NCI-H2196 treated with DMSO at 0.1 percent for 48 hours (cell line): Measurements from ENCODE around the gene LIX1.
"Not testable (repeated sequence)": the region's sequence is repeated elsewhere in the genome, so short reads cannot be mapped to it uniquely, and the experiment has no call there.

Source experiments
- DNase-seq: peaks from one replicate; lab custom pipeline; 2025; ENCODE audit not compliant: unreplicated experiment; lab: John Stamatoyannopoulos, UW

LIX1 gene

DNA sequence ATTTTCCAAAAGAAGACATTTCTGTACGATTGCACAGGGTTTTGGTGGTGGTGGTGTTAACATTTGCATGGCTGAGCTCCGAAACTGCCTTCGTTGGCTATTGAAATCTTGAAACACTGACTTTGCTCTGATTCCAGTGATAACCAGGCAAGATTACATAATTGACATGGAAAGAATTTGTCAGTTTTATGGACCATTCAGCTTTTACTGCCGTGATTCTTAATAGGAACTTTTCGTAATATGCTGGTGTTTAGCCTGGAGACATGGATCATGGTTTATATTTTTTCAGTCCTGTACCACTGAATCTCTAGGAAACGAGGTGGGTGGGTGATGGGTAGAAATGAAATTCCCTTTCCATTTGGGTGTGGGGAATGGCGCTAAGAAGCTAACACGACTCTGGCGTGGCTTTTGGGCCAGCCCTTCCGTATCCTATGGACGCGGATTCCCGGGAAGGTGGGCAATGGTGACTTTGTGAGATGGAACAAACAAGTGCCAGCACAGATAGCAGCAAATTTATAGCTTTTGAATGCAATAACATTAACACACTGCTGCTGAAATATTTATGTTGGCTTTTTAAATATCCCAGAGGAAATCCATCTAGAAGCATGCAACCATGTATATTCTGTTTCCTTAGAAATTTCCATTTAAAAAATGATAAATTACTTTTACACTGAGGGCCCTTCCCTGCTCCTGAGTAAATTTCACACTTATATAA lies 36.8 kb downstream of the LIX1 start:
- DNase-seq: no peak

DNA sequence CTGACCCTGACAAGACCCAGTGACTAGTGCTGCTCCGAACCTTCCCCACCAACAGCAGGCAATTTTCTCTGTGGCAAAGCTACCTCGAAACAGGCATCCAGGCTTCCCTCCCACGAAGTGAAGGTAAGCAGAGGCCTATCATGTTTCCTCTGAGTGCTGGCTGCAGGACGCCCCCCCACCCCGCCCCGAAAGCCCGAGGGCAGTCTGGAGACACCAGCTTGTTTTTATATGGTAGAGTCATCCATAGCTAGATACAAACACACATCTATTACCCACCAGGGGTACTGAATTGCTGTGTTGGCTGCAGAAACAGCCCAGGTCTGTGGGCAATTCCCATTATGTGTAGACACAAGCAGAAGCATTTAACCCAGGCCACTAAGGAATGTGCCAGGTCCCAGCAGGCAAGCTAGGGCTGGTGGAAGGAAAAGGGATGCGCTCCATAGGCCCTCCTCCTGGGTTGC lies 40.4 kb downstream of the LIX1 start:
- no peak for DNase-seq

DNA sequence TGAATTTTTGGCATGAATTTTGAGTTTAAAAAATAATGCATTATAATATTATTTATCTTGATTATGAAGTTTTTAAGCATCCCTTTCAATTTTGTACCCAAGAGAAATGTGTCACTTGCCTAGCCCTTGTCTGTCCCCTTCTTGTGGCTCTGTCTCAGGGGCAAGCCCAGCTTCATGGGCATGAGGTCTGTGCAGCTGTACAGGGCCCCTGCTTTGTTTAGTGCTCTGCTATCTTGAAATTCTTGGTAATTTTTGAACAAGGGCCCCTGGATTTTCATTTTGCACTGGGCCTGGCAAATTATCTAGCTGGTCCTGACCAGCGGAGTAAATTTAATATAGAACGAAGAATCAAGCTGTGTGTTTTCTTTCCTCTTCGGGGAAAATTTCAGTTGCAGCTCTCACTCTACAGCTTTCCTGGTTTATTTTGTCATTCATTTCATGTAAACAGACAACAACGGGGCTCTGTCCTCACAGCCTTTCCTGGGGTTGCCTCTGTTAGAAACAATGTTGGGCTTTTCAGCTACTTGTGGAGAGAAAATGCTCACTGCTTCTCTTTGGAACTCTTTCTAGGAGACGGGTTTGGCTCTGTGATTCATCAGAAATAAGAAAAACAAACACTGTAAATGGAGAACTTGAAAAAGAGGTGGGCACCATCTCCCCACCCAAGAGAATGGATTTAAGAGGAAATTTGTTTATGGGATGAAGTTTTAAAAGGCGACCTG lies 41.1 kb downstream of the LIX1 start:
- no peak for DNase-seq

DNA sequence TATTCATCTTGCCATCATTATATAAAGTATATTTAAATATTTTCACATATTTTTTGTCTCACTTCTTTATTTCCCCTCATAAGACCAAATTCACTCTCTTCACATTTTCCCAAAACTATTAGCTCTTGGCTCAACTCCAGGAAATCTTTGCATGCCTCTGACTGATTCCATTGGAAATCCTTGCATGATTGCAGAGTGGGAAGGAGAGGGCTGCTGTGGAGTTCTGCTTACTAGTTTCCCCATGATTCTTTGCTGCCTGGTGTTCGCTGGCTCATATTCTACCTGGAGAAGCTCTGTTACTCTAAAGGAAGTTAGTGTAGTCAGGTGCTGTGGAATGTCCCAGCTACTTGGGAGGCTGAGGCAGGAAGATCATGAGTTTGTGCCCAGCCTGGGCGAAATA lies 41.9 kb downstream of the LIX1 start:
- no peak for DNase-seq

DNA sequence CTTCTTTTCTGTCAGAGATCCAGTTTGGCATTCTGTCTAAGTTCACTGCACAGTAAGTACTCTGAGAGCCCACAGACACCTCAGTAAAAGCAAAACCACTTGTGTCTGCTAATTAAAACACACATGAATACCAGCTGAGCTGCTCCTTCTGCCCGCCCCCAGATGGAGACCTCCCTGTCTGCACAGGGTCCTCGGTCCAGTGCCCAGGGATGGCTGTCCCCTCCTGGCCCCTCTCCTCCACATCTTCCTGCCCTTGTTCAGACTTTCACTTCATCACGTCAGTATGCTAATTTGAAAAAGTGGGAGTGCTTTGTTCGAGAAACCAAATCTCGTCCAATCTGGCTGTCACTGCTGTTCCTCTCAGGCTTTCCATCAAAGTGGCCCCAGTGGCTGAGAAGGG lies 43.5 kb downstream of the LIX1 start:
- no peak for DNase-seq

DNA sequence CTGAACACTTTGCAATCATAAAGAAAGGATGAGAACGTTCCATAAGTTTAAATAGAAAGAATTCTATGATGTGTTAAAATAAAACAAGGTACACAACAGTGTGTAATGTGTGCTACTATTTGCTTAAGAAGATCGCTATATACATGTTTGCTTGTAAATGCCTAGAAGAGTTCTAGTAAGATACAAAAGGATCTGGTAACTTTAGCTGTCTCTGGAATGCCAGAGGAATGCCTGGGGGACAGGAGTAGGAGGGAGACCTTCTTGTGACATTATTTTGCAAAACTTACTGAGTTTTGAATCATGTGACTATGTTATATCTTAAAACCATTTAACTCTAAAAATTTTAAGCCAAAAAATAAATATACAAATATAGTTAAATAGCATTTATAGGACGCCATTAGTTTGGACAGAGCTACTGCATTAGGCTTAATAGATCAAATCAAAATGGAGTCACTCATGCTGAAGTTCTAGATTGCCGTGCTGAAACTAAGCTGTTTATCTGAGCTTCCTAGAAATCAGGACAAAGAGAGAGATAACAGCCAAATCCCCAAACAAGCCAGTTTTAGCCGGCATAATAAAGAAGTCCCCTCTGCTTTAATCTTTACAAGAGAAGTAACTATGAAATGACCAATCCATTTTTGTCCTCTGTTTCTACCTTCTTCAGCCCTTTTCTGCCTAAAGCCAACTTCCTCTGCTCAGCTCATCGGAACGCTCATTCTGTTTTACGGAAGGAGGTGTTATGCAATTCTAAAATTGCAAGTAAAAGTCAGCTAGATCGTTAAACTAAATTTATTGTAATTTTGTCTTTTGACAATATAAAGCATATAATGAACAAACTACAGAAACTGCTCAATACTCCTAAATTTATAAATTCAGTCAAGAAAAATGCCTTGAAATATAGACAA lies 44.8 kb downstream of the LIX1 start:
- no peak for DNase-seq

DNA sequence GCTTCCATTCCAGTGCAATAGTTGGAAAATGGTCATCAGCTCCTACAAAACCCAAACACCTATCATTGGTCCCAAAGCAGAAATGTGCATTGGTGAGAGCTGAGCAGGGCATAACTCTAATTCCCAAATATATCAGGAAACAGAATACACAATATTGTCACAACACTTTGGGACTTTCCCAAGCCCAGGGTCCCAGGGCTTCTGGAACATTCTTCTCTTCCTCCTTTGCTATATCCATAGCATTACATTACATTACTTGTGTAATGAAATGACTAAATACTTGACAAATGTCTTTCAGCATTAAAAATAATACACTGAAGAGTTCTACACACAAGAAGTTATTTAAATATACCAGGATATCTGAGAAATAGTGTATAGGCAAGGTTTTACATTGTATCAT lies 45.6 kb downstream of the LIX1 start:
- no peak for DNase-seq

DNA sequence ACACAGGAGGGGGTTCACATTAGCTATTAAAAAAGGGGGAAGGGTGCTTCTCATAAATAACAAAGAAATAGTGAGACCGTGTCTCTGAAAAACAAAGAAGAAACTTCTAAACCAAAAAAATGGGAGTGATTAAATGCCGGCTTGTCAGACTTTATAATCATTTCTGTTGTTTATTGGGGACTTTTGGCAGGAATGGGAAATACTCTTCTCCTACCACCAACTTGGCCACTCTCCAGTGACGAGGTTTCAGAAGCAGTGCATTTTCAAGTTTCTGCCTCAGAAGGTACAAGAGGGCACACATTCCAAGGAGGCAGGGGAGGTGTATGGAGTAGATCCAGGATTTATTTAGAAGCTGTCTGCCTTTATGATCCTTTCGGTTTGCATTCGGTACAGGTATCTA lies 46.2 kb downstream of the LIX1 start:
- no peak for DNase-seq

DNA sequence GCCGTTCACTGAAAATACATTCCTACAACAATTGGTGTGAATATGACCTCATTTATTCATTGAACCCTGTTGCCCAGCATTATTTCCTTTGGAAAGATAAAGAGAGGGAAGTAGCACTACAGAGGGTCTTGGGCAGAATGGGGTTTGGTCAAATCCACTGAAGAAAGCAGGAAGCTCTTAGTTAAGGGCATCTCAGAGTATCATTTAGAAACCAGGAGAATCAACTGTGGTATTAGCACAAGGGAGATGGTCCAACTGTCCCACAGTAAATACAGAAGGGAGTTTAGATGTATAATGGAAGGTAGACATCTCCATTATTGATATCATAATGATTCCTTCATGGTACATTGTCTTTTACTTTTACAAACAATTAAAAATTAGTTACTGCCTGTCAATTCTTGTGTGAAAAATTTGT lies 47.1 kb downstream of the LIX1 start:
- no peak for DNase-seq

DNA sequence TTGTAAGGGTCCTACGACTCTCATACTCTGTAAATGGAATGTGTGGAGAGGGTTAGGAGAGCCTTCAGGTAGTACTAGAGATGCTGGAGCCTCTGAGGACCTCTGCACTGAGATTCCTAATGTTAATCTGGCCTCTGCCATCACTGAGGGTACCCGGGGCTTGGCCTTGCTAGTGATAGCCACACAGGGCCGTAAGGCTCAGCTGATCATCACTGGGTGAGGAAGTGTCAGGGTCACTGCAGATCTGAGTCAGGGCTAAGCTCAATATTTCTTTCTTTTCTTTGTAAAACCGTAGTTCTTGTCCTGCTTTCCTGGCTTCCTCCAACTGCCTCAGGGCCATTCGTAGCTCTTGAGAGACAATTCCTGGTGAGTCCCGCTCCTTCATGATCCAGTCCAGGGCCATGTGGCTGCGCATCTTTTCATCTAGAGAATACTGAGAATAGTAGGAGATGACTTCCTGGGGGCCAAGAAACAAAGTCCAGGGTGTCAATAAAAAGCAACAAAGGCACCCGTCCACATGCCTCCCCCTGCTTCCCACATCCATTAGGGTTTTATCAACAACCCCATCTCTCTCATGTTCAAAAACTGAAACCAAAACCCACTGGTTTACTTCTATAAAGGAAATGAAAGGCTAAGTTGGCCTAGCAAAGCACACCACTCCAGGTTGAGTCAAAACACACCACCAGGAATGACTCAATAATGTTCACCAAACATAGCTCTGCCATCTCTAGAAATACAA lies 47.7 kb downstream of the LIX1 start:
- DNase-seq: no peak

DNA sequence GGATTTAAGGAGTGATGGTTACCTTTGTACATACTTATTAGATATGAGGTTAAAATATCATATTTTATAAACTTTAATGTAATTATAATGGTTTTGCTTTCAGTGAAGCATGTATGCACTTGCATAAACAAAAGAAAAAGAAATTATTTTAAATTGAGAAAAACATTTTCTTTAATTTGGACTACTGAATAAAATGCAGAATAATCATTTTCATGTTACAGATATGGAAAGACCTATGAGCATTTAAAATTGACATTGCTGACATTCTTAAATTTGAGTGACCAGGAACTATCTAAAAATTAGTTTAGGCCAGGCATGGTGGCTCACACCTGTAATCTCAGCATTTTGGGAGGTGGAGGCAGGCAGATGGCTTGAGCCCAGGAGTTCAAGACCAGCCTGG lies 49.2 kb downstream of the LIX1 start:
- DNase-seq: no peak

DNA sequence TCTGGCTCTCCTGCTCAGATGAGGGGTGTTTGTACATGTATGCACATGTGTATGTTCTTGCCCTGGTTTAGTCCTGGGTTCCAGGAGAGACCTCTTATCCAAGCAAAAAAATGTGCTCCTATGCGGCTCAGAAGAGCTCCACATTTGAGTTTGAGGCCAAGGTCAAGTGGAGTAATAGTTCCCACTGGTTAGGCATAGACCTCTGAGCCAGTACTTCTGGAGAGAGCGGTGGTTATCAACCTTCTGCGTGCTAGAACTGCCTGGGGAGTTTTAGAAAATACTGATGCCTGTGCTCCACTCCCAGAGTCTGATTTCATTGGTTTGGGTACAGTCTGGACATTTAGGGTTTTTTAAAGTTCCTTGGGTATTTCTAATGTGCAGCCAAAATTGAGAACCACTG lies 51.5 kb downstream of the LIX1 start:
- DNase-seq: no peak

DNA sequence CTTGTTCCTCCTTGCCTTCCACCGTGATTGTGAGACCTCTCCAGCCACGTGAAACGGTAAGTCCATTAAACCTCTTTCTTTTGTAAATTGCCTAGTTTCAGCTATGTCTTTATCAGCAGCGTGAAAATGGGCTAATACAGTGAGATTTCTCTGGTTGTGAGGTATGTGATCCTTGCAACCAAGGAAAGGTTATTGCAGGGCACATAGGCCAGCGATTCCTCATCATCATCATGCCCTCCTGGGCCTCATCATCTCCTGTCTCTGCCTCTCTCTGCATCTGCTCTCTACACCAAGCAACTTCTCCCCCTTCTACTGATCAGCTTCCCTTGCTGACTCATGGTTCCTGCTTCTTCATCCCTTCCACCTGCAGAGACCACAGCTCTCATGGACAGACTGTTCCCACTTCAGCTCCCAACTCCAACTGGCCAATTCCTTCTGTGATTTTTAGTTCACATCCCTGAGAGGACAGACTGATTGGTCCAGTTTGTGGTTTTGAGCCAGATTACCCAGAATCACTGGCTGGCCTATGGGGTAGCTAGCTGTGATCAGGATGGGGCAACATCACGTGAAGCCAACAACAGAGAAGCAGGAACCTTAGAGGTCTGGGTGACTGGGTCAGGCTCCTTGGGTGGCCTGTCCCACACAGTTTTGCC lies 53.1 kb downstream of the LIX1 start:
- DNase-seq: no peak

DNA sequence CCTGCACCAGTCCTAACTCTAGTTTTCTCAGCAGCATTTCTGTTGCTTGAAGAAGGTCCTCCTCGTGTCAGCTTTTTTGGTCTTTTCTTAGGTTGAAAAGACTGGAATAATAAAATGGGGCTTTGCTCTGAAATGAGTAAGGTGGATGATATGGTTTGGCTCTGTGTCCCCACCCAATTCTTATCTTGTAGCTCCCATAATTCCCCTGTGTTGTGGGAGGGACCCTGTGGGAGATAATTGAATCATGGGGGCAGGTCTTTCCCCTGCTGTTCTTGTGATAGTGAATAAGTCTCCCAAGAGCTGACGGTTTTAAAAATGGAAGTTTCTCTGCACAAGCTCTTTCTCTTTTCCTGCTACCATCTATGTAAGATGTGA lies 53.6 kb downstream of the LIX1 start:
- no peak for DNase-seq

DNA sequence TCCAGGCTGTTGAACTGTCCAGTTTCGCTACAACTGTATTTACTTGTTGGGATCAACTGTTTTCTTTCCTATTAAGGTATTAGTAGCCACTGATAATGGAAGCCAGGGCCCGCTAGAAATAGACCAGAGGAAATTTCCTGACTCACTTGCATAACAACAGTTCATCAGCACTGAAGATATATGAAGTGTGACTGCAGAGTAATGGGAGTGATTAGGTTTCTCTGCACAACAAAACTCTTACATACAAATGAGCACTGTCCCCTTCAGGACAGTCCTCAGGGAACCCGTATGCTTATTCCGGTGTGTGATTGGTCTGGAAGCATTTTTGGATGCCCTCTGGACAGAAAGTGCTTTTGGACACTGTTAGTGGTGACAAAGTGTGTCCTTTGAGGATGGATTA lies 55.3 kb downstream of the LIX1 start:
- no peak for DNase-seq

DNA sequence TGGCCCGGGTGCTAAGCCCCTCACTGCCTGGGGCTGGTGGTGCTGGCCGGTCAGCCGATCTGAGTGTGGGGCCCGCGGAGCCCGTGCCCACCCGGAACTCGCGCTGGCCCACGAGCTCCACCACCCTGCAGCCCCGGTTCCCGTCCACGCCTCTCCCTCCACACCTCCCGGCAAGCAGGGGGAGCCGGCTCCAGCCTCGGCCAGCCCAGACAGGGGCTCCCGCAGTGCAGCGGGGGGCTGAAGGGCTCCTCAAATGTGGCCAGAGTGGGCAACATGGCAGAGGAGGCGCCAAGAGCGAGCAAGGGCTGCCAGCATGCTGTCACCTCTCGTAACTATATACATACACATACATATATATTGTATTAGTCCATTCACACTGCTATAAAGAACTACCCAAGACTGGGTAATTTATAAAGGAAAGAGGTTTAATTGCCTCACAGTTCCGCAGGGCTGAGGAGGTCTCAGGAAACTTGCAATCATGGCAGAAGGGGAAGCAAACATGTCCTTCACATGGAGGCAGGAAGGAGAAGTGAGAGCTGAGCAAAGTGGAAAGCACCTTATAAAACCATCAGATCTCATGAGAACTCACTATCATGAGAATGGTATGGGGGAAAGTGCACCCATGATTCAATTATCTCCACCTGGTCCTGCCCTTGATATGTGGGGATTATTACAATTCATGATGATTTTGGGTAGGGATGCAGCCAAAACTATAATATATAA lies 56.8 kb downstream of the LIX1 start:
- DNase-seq: no peak

DNA sequence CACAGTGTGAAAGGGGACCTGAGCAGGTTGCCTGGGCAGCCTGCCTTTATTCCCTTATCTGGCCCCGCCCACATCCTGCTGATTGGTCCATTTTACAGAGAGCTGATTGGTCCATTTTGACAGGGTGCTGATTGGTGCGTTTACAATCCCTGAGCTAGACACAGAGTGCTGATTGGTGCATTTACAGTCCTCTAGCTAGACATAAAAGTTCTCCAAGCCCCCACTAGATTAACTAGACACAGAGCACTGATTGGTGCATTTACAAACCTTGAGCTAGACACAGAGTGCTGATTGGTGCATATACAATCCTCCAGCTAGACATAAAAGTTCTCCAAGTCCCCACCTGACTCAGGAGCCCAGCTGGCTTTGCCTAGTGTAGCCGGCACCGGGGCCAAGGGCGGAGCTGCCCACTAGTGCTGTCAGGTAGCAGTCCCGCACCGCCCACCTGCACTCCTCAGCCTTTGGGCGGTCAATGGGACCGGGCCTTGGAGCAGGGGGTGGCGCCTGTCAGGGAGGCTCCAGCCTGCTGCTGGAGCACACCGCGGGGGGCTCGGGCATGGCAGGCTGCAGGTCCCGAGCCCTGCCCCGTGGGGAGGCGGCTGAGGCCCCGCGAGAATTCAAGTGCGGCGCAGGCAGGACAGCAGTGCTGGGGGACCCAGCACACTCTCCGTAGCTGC lies 57.5 kb downstream of the LIX1 start:
- not testable (repeated sequence) for DNase-seq

DNA sequence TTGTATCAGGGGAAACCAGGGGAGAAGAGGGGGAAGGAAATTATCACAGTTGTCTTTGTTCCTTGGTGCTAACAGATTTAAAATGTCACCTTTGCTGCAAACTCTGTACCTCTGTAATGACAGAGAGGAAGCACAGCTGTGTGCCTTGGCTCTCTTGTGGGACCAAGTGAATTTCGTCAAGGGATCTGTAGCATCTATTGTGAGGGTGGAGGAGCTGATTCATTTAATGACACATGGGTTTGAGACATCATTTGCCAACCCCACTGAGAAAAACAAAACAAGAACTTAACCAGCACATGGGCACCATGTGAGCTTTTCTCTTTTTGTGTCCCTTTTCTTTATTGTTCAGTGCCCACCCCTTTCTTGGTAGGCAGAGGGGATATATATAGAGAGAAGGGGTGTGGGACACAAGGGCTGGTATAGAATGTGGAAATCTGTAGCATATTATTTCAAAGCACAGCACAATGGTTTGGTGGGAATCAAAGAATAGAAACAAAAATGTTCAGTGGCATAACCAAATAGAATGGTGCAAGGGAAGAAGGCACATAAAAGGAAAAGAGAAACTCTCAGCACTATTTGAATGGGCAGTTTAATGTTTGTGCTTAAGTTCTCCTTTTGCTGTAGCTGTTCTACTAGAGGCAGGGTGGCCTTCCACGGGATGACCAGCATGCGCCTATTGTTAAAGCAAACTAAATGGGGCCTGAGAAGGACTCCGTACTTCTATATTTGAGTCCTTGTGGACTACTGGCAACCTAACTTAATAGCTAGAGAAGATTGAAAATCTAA lies 63.3 kb downstream of the LIX1 start:
- no peak for DNase-seq

DNA sequence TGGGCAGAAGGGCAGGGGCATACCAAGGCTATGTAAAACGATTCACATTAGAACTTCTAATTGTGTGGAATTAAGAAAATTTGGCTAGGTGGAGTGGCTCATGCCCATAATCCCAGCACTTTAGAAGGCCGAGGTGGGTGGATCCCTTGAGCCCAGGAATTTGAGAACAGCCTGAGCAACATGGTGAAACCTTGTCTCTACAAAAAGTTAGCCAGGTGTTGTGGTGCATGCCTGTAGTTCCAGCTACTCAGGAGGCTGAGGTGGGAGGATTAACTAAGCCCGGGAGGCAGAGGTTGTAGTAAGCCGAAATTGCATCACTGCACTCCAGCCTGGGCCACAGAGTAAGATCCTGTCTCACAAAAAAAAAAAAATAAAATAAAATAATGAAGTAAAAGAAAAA lies 65.2 kb downstream of the LIX1 start:
- DNase-seq: no peak
